NCI-H2196 (cell line): ENCODE measurements around the gene KDM2B.
A peak's percentile ranks its signal among the peaks of the same experiment; 100 is the strongest.

Source experiments
- DNase-seq: peaks from one replicate; lab custom pipeline; 2025; ENCODE audit not compliant: unreplicated experiment; lab: John Stamatoyannopoulos, UW

The KDM2B gene

GRCh38 chr12:121580959-121581685 is at the start of gene KDM2B:
Gene KDM2B, minus strand, starts transcription at chr12:121581023. Its CDS starts 112 bp downstream, at chr12:121580911.
- DNase-seq: peak; percentile 31

GRCh38 chr12:121628536-121628935 is 47.7 kb upstream of the KDM2B start:
- no peak for DNase-seq

- no peak for DNase-seq
These were observed 47.2 kb upstream of the KDM2B start for GRCh38 chr12:121628037-121628436.

- DNase-seq: no peak
These were observed 46.2 kb upstream of the KDM2B start for GRCh38 chr12:121626853-121627640.

- peak; percentile 97 for DNase-seq
These were observed 45.4 kb upstream of the KDM2B start, which contains the start of gene ORAI1 for GRCh38 chr12:121626087-121626852. Gene ORAI1, plus strand, starts transcription at chr12:121626530.

GRCh38 chr12:121620333-121620891 is 39.6 kb upstream of the KDM2B start:
- DNase-seq: no peak

- no peak for DNase-seq
These were observed 37.9 kb upstream of the KDM2B start for GRCh38 chr12:121618659-121619233.

- no peak for DNase-seq
These were observed 34.1 kb upstream of the KDM2B start for GRCh38 chr12:121614872-121615467.

- no peak for DNase-seq
These were observed 32.6 kb upstream of the KDM2B start for GRCh38 chr12:121613462-121613861.

GRCh38 chr12:121611306-121611705 is 30.5 kb upstream of the KDM2B start:
- no peak for DNase-seq

- DNase-seq: no peak
These were observed 29.7 kb upstream of the KDM2B start for GRCh38 chr12:121610239-121611149.

GRCh38 chr12:121608301-121608700 is 27.5 kb upstream of the KDM2B start:
- no peak for DNase-seq

- no peak for DNase-seq
These were observed 22.8 kb upstream of the KDM2B start for GRCh38 chr12:121603581-121603980.

GRCh38 chr12:121602766-121603165 is 21.9 kb upstream of the KDM2B start:
- DNase-seq: no peak

GRCh38 chr12:121600702-121601336 is 20.0 kb upstream of the KDM2B start:
- DNase-seq: no peak

- DNase-seq: no peak
These were observed 15.7 kb upstream of the KDM2B start for GRCh38 chr12:121596526-121596925.

GRCh38 chr12:121595520-121595919 is 14.7 kb upstream of the KDM2B start:
- no peak for DNase-seq

- no peak for DNase-seq
These were observed 11.5 kb upstream of the KDM2B start for GRCh38 chr12:121592320-121592719.
